ENCODE measurements around the gene IL17RD.

DNA sequence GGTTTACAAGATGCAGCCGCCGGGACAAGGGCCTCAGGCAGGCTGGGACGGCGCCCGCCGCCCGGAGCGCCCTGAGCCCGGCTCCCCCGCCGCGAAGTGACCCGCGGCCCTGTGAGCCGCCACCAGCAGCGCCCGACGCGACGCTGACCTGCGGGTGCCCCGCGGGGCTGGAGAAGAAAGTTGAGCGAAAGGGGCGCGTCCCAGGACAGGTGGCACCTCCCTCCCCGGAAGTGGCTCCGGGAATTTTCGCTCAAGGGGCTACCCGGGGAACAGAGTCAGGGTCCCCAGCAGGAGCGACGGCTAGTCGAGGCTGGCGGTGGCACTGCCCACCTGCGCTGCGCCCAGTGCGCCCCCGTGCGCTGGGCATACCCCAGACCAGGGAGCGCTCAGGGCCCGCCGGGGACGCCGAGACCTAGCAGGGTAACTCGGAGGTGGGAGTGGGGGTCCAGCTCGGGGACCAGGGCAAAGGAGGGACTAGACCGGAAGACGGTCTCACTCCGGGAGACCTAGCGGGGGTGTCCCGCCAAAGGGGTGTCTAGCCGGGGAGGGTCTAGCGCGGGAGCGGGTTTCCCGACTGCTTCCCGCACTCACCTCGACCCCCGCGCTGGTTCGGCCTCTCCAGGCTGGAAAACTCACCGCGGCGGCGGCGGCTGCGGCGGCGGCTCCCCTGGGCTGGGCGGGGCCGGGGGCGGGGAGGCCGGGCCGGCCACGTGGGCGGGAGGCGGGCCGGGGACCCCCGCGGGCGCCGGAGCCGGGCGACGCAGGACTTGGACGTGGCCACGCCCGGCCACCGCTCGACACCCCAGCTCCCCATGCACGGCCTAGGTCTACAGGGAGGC lies 86.3 kb downstream of the IL17RD start:
- peak; percentile 51 for TF ChIP-seq EZH2 (IDR thresholded peaks at IDR 0.05)
- TF ChIP-seq, protein P1, sequence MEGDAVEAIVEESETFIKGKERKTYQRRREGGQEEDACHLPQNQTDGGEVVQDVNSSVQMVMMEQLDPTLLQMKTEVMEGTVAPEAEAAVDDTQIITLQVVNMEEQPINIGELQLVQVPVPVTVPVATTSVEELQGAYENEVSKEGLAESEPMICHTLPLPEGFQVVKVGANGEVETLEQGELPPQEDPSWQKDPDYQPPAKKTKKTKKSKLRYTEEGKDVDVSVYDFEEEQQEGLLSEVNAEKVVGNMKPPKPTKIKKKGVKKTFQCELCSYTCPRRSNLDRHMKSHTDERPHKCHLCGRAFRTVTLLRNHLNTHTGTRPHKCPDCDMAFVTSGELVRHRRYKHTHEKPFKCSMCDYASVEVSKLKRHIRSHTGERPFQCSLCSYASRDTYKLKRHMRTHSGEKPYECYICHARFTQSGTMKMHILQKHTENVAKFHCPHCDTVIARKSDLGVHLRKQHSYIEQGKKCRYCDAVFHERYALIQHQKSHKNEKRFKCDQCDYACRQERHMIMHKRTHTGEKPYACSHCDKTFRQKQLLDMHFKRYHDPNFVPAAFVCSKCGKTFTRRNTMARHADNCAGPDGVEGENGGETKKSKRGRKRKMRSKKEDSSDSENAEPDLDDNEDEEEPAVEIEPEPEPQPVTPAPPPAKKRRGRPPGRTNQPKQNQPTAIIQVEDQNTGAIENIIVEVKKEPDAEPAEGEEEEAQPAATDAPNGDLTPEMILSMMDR (IDR thresholded peaks at IDR 0.05), result peak; percentile 19
